Measurements from ENCODE around the gene VAV3. TPM values are rescaled to one million over a fixed set of nuclear protein-coding genes. Genes with fewer than 3 reads are reported as not detected.

The VAV3 gene
- total and polyA plus RNA-seq, 2 donors = 3.8 to 24.2 TPM

GRCh38 chr1:107683191-107683657 is 281.8 kb downstream of the VAV3 start:
- no peak overlapping the region for H3K4me3 ChIP-seq (ENCODE audit: low read depth, low read length)
- H3K4me1 ChIP-seq (ENCODE audit: insufficient read depth) = no peaks in the 10 kb centered on the region
- no peak for DNase-seq (ENCODE audit: extremely low spot score)
- H3K27ac ChIP-seq (ENCODE audit: low read depth) = no peak overlapping the region
- 83% methylated on average over 3 of the region's 3 CpGs for WGBS
- peaks cover under 1% of the 10 kb centered on the region for H3K36me3 ChIP-seq (ENCODE audit: insufficient read depth)

- no peak for DNase-seq (ENCODE audit: extremely low spot score)
- Histone ChIP-seq H3K36me3 (ENCODE audit: insufficient read depth) (no peaks in the 10 kb centered on the region), H3K27ac (ENCODE audit: low read depth) (no peak overlapping the region), H3K4me1 (ENCODE audit: insufficient read depth) (no peaks in the 10 kb centered on the region), H3K4me3 (ENCODE audit: low read depth, low read length) (no peak overlapping the region)
- 23% methylated on average over 1 of the region's 1 CpG for WGBS
These were observed 282.5 kb downstream of the VAV3 start for GRCh38 chr1:107682467-107682866.

GRCh38 chr1:107681001-107681479 is 283.9 kb downstream of the VAV3 start:
- no peaks in the 10 kb centered on the region for H3K36me3 ChIP-seq (ENCODE audit: insufficient read depth)
- 59% methylated on average over 3 of the region's 3 CpGs for WGBS
- H3K4me3 ChIP-seq (ENCODE audit: low read depth, low read length) = no peak overlapping the region
- H3K4me1 ChIP-seq (ENCODE audit: insufficient read depth) = no peaks in the 10 kb centered on the region
- no peak overlapping the region for H3K27ac ChIP-seq (ENCODE audit: low read depth)
- DNase-seq (ENCODE audit: extremely low spot score) = no peak

GRCh38 chr1:107680579-107680985 is 284.4 kb downstream of the VAV3 start:
- 84% methylated on average over 5 of the region's 5 CpGs for WGBS
- no peaks in the 10 kb centered on the region for H3K36me3 ChIP-seq (ENCODE audit: insufficient read depth)
- H3K4me3 ChIP-seq (ENCODE audit: low read depth, low read length) = no peak overlapping the region
- H3K4me1 ChIP-seq (ENCODE audit: insufficient read depth) = no peaks in the 10 kb centered on the region
- DNase-seq (ENCODE audit: extremely low spot score) = no peak
- no peak overlapping the region for H3K27ac ChIP-seq (ENCODE audit: low read depth)

GRCh38 chr1:107679411-107679953 is 285.5 kb downstream of the VAV3 start:
- Histone ChIP-seq H3K4me3 (ENCODE audit: low read depth, low read length) (no peak overlapping the region), H3K27ac (ENCODE audit: low read depth) (no peak overlapping the region), H3K36me3 (ENCODE audit: insufficient read depth) (no peaks in the 10 kb centered on the region), H3K4me1 (ENCODE audit: insufficient read depth) (no peaks in the 10 kb centered on the region)
- no peak for DNase-seq (ENCODE audit: extremely low spot score)
- 84% methylated on average over 2 of the region's 2 CpGs for WGBS

GRCh38 chr1:107678993-107679392 is 286.0 kb downstream of the VAV3 start:
- WGBS = 95% methylated on average over 2 of the region's 2 CpGs
- no peaks in the 10 kb centered on the region for H3K4me1 ChIP-seq (ENCODE audit: insufficient read depth)
- H3K4me3 ChIP-seq (ENCODE audit: low read depth, low read length) = no peak overlapping the region
- no peaks in the 10 kb centered on the region for H3K36me3 ChIP-seq (ENCODE audit: insufficient read depth)
- no peak overlapping the region for H3K27ac ChIP-seq (ENCODE audit: low read depth)
- no peak for DNase-seq (ENCODE audit: extremely low spot score)

GRCh38 chr1:107677697-107678096 is 287.3 kb downstream of the VAV3 start:
- Histone ChIP-seq H3K4me1 (ENCODE audit: insufficient read depth) (no peaks in the 10 kb centered on the region), H3K27ac (ENCODE audit: low read depth) (no peak overlapping the region), H3K4me3 (ENCODE audit: low read depth, low read length) (no peak overlapping the region), H3K36me3 (ENCODE audit: insufficient read depth) (no peaks in the 10 kb centered on the region)
- 78% methylated on average over 3 of the region's 3 CpGs for WGBS
- peak; percentile 51 for DNase-seq (ENCODE audit: extremely low spot score)

GRCh38 chr1:107674486-107674885 is 290.5 kb downstream of the VAV3 start:
- Histone ChIP-seq H3K4me1 (ENCODE audit: insufficient read depth) (no peaks in the 10 kb centered on the region), H3K27ac (ENCODE audit: low read depth) (no peak overlapping the region)
- WGBS = 84% methylated on average over 1 of the region's 1 CpG

GRCh38 chr1:107673006-107673405 is 292.0 kb downstream of the VAV3 start:
- no peak for DNase-seq (ENCODE audit: extremely low spot score)
- H3K36me3 ChIP-seq (ENCODE audit: insufficient read depth) = no peaks in the 10 kb centered on the region
- no peak overlapping the region for H3K4me3 ChIP-seq (ENCODE audit: low read depth, low read length)
- no peaks in the 10 kb centered on the region for H3K4me1 ChIP-seq (ENCODE audit: insufficient read depth)
- 94% methylated on average over 2 of the region's 2 CpGs for WGBS
- H3K27ac ChIP-seq (ENCODE audit: low read depth) = no peak overlapping the region

More at GRCh38 chr1:107674486-107674885, 290.5 kb downstream of the VAV3 start:
- Histone ChIP-seq H3K4me3 (ENCODE audit: low read depth, low read length) (no peak overlapping the region), H3K36me3 (ENCODE audit: insufficient read depth) (no peaks in the 10 kb centered on the region)
- no peak for DNase-seq (ENCODE audit: extremely low spot score)

GRCh38 chr1:107670397-107671040 is 294.5 kb downstream of the VAV3 start:
- H3K4me1 ChIP-seq (ENCODE audit: insufficient read depth) = no peaks in the 10 kb centered on the region
- WGBS = 35% methylated on average over 5 of the region's 5 CpGs
- no peak overlapping the region for H3K27ac ChIP-seq (ENCODE audit: low read depth)
- H3K4me3 ChIP-seq (ENCODE audit: low read depth, low read length) = no peak overlapping the region
- H3K36me3 ChIP-seq (ENCODE audit: insufficient read depth) = no peaks in the 10 kb centered on the region
- no peak for DNase-seq (ENCODE audit: extremely low spot score)

- Histone ChIP-seq H3K27ac (ENCODE audit: low read depth) (no peak overlapping the region), H3K4me1 (ENCODE audit: insufficient read depth) (no peaks in the 10 kb centered on the region), H3K36me3 (ENCODE audit: insufficient read depth) (no peaks in the 10 kb centered on the region), H3K4me3 (ENCODE audit: low read depth, low read length) (no peak overlapping the region)
- WGBS = 13% methylated on average over 1 of the region's 1 CpG
- no peak for DNase-seq (ENCODE audit: extremely low spot score)
These were observed 295.0 kb downstream of the VAV3 start for GRCh38 chr1:107669996-107670395.

GRCh38 chr1:107668762-107669161 is 296.2 kb downstream of the VAV3 start:
- H3K27ac ChIP-seq (ENCODE audit: low read depth) = no peak overlapping the region
- H3K4me1 ChIP-seq (ENCODE audit: insufficient read depth) = no peaks in the 10 kb centered on the region
- no peak overlapping the region for H3K4me3 ChIP-seq (ENCODE audit: low read depth, low read length)
- no peaks in the 10 kb centered on the region for H3K36me3 ChIP-seq (ENCODE audit: insufficient read depth)
- DNase-seq (ENCODE audit: extremely low spot score) = no peak
- 25% methylated on average over 6 of the region's 6 CpGs for WGBS

GRCh38 chr1:107666493-107666892 is 298.5 kb downstream of the VAV3 start:
- no peak overlapping the region for H3K4me3 ChIP-seq (ENCODE audit: low read depth, low read length)
- H3K27ac ChIP-seq (ENCODE audit: low read depth) = no peak overlapping the region
- no peak for DNase-seq (ENCODE audit: extremely low spot score)
- H3K4me1 ChIP-seq (ENCODE audit: insufficient read depth) = no peaks in the 10 kb centered on the region
- 72% methylated on average over 5 of the region's 5 CpGs for WGBS
- H3K36me3 ChIP-seq (ENCODE audit: insufficient read depth) = no peaks in the 10 kb centered on the region

All from urinary bladder (tissue), 4 donors.